K562 (cell line): Measurements from ENCODE around the gene DNAJB7. TPM values are rescaled to one million over a fixed set of nuclear protein-coding genes. Genes with fewer than 3 reads are reported as not detected.

Experiments used
- CC2D1A ChIP-seq: fragments of 450-650 bp; IDR thresholded peaks from 2 replicates; pipeline ENCODE4 v1.6.1; 2017; ENCODE audit warnings: mild to moderate bottlenecking
- CTCFL ChIP-seq: IDR thresholded peaks from 2 replicates; pipeline ENCODE4 v1.6.1; 2011; ENCODE audit warnings: borderline replicate concordance, low read depth, mild to moderate bottlenecking, moderate library complexity, low read length; ENCODE audit not compliant: insufficient read depth, poor library complexity, severe bottlenecking
- ETV5 ChIP-seq: sonication (generic); formaldehyde crosslinking; IDR thresholded peaks from 2 replicates; pipeline ENCODE4 v1.4.0; 2020; ENCODE audit warnings: low read depth, mild to moderate bottlenecking, missing genetic modification reagents
- GTF2F1 ChIP-seq: IDR thresholded peaks from 2 replicates; pipeline ENCODE4 v1.6.1; 2011; ENCODE audit warnings: low read depth, low read length, improper control_type of control experiment
- HDAC3 ChIP-seq: fragments of 450-650 bp; IDR thresholded peaks from 2 replicates; pipeline ENCODE4 v1.6.1; 2018; ENCODE audit warnings: borderline replicate concordance, mild to moderate bottlenecking, moderate library complexity; ENCODE audit not compliant: partially characterized antibody
- HNRNPK ChIP-seq: fragments of 200-400 bp; formaldehyde crosslinking; IDR thresholded peaks from one replicate; pipeline ENCODE4 v1.6.1; 2018; ENCODE audit warnings: mild to moderate bottlenecking, low read depth, low read length; ENCODE audit not compliant: poor library complexity, severe bottlenecking
- MTF1 ChIP-seq: fragments of 250-450 bp; sonication (Bioruptor Pico); IDR thresholded peaks from 2 replicates; pipeline ENCODE4 v1.9.0; 2021; ENCODE audit warnings: moderate library complexity, mild to moderate bottlenecking, inconsistent platforms, borderline replicate concordance
- NFATC3 ChIP-seq: fragments of 450-650 bp; IDR thresholded peaks from 2 replicates; pipeline ENCODE4 v1.6.1; 2017; ENCODE audit warnings: mild to moderate bottlenecking
- ZNF134 ChIP-seq: fragments of 250-450 bp; sonication (Bioruptor Pico); conservative IDR thresholded peaks from 2 replicates; pipeline ENCODE4 v1.4.0; 2020
- ZNF253 ChIP-seq: fragments of 250-450 bp; sonication (Bioruptor Pico); conservative IDR thresholded peaks from 2 replicates; pipeline ENCODE4 v1.6.1; 2021; ENCODE audit warnings: mild to moderate bottlenecking
- ZNF316 ChIP-seq: fragments of 450-650 bp; IDR thresholded peaks from 2 replicates; pipeline ENCODE4 v1.6.1; 2016
- polyA plus RNA-seq, 8 experiments: library from polyadenylated mRNA; depleted of rRNA in 4 of 8; stranded (reverse) in 5 of 8; unstranded in 3 of 8; fragments of >200 nt; fragmentation: Nextera tagmentation in 2 of 8; fragmentation: Illumina TruSeq in 1 of 8; extraction: Ambion mirVana in 2 of 8; extraction: Trizol in 1 of 8; gene quantifications; 2 replicates each; pipeline versions ENCODE4 v1.2.1 to v1.2.3, GENCODE V29; 2011 to 2014; ENCODE audit warnings: inconsistent platforms in 1 of 8, missing spikeins in 1 of 8
- total RNA-seq, 7 experiments: library from RNA; depleted of rRNA in 6 of 7; stranded (reverse); fragments of >200 nt in 6 of 7; fragmentation: Illumina TruSeq in 2 of 7; extraction: Trizol in 2 of 7; gene quantifications; 2 replicates each; pipeline versions ENCODE4 v1.2.1 to v1.2.3, GENCODE V29; 2011 to 2021; ENCODE audit warnings: low replicate concordance in 1 of 7
- TF ChIP-seq, protein P1 (sequence below), 2 experiments: IDR thresholded peaks; 2 replicates each; pipeline ENCODE4 v1.6.1; 2011; ENCODE audit warnings: borderline replicate concordance in 1 of 2, control low read depth in 1 of 2, low read depth in 1 of 2, low read length in 1 of 2, mild to moderate bottlenecking in 1 of 2, mixed read lengths in 1 of 2, moderate library complexity in 1 of 2; ENCODE audit not compliant: insufficient read depth in 1 of 2, insufficient read length in 1 of 2, poor library complexity in 1 of 2, severe bottlenecking in 1 of 2; ENCODE audit errors: extremely low read depth in 1 of 2
- TF ChIP-seq, protein P2 (sequence below), 2 experiments: fragments of 450-650 bp; IDR thresholded peaks; 2 replicates each; pipeline ENCODE4 v1.6.1; 2016
- TF ChIP-seq, protein P3 (sequence below): fragments of 450-650 bp; IDR thresholded peaks from 2 replicates; pipeline ENCODE4 v1.6.1; 2016; ENCODE audit warnings: borderline replicate concordance

The DNAJB7 gene
- total and polyA plus RNA-seq, 9 of the 15 experiments (the other 6 are each of a cell fraction or from before 2014, with no cell fraction given) = 0.13 to 0.21 TPM; not detected in 7

DNA sequence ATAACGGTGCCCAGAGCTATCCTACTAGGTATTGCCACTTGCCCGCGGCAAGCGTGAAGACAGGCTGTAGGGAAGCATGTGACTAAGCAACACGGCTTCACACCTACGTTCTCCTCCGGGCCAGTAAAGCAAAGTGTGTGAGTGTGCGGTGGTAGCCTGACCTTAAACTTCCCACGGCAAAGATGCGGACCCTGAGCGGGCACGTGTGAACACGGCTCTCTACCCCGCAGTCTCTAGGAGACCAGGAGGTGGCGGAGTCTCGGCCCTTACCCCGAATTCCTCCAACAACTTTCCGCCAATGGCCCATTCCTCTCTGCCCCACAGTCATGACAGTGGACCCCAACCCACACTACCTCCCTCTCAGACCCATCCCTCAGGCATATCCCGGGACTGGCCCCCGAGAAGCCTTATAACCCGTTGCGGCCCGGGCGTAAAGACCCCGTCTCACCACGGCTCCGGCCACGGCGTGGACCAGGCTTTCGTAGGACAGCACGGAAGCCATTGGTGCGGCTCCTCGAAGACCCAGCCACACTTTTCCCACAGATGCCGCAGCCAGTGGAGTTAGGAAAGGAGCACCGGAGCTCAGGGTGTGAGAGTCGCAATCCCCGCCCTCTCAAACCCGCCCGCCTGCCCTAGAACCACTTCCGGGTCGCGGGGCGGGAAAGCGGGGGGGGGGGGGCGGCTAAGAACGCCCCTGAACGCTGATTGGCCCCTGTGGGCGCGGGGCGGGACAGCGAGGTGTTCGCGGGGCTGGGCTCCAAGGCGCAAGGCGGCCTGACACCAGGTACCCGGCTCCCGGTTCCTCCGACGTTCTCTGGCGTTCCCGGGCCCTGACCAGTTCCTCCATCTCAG lies 42.9 kb downstream of the DNAJB7 start, which contains the start of gene SLC25A17 (continued):
- TF ChIP-seq GTF2F1 (no peak), ZNF253 (no peak), ZNF134 (CRISPR knock-in tag) (no peak), ETV5 (CRISPR knock-in tag) (0 out of 2 replicates have a peak, but pooled peaks have one; percentile 30), CTCFL (peak; percentile 11), CC2D1A (0 out of 2 replicates have a peak, but pooled peaks have one; percentile 10), NFATC3 (no peak), MTF1 (CRISPR knock-in tag) (no peak), HNRNPK (no peak), ZNF316 (0 out of 2 replicates have a peak, but pooled peaks have one; percentile 7), HDAC3 (no peak)
- TF ChIP-seq, protein P1, sequence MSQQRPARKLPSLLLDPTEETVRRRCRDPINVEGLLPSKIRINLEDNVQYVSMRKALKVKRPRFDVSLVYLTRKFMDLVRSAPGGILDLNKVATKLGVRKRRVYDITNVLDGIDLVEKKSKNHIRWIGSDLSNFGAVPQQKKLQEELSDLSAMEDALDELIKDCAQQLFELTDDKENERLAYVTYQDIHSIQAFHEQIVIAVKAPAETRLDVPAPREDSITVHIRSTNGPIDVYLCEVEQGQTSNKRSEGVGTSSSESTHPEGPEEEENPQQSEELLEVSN (IDR thresholded peaks at IDR 0.05; ENCODE audit: borderline replicate concordance in 1 of 2, extremely low read depth in 1 of 2, insufficient read depth in 1 of 2, insufficient read length in 1 of 2, low read depth in 1 of 2, low read length in 1 of 2, poor library complexity in 1 of 2, severe bottlenecking in 1 of 2) = peak in 1 of 2 experiments; percentile 84
- TF ChIP-seq, protein P2, sequence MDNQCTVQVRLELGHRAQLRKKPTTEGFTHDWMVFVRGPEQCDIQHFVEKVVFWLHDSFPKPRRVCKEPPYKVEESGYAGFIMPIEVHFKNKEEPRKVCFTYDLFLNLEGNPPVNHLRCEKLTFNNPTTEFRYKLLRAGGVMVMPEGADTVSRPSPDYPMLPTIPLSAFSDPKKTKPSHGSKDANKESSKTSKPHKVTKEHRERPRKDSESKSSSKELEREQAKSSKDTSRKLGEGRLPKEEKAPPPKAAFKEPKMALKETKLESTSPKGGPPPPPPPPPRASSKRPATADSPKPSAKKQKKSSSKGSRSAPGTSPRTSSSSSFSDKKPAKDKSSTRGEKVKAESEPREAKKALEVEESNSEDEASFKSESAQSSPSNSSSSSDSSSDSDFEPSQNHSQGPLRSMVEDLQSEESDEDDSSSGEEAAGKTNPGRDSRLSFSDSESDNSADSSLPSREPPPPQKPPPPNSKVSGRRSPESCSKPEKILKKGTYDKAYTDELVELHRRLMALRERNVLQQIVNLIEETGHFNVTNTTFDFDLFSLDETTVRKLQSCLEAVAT (IDR thresholded peaks at IDR 0.05) = peak; percentile 26 to 47; a peak in 1 of 4 replicates
- TF ChIP-seq, protein P3, sequence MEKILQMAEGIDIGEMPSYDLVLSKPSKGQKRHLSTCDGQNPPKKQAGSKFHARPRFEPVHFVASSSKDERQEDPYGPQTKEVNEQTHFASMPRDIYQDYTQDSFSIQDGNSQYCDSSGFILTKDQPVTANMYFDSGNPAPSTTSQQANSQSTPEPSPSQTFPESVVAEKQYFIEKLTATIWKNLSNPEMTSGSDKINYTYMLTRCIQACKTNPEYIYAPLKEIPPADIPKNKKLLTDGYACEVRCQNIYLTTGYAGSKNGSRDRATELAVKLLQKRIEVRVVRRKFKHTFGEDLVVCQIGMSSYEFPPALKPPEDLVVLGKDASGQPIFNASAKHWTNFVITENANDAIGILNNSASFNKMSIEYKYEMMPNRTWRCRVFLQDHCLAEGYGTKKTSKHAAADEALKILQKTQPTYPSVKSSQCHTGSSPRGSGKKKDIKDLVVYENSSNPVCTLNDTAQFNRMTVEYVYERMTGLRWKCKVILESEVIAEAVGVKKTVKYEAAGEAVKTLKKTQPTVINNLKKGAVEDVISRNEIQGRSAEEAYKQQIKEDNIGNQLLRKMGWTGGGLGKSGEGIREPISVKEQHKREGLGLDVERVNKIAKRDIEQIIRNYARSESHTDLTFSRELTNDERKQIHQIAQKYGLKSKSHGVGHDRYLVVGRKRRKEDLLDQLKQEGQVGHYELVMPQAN = peak; percentile 87; the same call in 1 of the 2 replicates
